NCI-H1694 (cell line): ENCODE data around the gene NRG3.
"Not testable (repeated sequence)": the region's sequence is repeated elsewhere in the genome, so short reads cannot be mapped to it uniquely, and the experiment has no call there.

Experiments used
- DNase-seq: peaks from one replicate; lab custom pipeline; 2025; lab: John Stamatoyannopoulos, UW

NRG3 gene

GRCh38 chr10:82284180-82284579, 409.2 kb downstream of the NRG3 start:
- DNase-seq, result no peak

GRCh38 chr10:82288461-82288881, 413.5 kb downstream of the NRG3 start:
- DNase-seq, result no peak

DNA sequence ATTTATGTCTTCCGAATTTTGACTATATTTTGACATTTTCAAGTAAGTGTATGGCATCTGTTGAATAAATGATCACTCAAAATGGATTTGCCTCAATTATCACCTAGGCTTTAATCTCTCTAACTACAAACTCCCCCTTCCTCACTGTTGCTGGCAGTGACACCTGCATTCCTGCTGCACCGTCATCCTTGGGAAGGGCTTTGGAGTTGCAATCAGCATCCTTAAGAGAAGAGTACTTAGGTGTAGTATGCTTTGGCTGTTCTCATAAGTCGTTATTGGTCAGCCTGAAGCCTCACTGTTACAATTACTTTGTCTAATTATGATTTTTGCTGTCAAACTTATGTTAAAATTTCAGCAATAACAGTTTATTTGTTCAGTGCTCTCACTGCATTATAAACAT, 415.0 kb downstream of the NRG3 start:
- DNase-seq, result no peak

GRCh38 chr10:82294874-82295378, 419.9 kb downstream of the NRG3 start:
- no peak for DNase-seq

GRCh38 chr10:82308641-82309040, 433.6 kb downstream of the NRG3 start:
- no peak for DNase-seq

GRCh38 chr10:82310839-82311238, 435.8 kb downstream of the NRG3 start:
- no peak for DNase-seq

DNA sequence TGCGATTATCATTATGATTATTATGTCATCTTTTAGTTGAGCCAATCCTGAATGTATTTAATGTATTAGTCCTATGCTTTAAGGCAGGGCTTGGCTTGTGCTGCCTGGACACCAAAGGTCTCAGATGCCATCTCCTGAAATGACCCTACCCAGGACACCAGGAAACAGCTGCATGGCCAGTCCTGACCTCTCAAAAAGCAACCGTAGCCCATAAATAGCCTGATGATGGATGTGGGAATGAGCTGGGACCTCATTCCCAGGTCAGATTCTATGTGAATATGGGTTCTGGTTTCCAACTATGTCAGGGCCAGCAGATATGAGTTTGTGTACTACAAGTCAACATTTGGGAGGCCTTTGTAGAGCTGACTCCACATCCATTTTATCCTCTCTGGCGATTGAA, 438.4 kb downstream of the NRG3 start:
- DNase-seq, result no peak

DNA sequence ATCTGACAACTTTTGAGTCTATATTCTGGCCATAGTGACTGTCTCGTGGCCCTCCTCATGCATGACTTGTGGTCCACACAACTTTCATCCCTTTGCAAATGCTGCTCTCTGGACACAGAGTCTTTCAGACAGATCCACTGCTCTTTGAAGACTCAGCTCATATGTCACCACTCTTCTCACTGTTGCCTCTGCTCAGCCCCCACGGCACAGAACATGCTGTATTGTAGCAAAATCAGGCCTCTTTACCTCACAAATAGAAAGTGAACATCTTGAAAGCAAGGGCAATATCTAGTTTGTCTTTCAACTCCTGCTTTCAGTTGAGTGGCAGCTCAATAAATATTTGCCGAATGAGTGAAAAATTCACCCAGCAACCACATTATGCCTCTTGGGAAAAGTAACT, 443.5 kb downstream of the NRG3 start:
- DNase-seq, result no peak

DNA sequence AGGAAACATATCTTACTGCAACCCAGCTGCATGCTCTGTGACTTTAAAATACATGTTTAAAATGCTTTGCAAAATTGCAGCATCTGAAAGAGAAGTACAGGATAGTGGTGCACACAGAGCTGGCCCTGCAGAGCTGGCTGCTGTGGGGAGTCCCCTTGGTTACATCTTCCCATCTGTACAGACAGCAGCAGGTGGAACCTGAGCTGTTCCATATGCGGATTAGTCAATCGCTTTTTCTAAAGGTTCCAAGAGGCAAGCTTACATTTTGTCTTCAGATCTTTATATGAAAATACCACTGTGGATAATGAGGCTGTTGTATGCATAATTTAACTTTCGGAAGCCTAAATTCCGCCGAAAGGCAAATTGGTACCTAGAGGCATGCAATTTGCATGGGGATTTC, 444.1 kb downstream of the NRG3 start:
- DNase-seq, result peak; percentile 19

DNA sequence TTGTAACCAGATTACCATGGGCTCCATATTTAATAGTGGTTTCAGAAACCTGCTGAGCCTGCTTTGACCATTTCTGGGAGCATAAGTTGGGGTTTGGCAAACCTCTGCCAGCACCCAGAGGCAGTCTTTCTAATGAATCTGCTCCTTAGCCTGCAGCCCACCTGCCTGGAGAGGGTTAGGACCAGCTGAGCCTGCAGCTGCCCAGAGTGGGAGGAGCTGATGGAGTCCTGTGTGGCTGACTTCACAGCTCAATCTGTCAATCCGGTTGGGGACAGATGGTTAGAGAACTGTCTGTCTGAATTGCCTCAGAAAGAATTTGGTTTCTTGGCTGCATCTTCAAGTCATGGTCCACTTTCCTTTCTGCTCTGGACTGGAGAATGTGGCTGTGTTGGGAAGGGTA, 444.6 kb downstream of the NRG3 start:
- peak; percentile 56 for DNase-seq

GRCh38 chr10:82321724-82322123, 446.7 kb downstream of the NRG3 start:
- DNase-seq, result no peak

DNA sequence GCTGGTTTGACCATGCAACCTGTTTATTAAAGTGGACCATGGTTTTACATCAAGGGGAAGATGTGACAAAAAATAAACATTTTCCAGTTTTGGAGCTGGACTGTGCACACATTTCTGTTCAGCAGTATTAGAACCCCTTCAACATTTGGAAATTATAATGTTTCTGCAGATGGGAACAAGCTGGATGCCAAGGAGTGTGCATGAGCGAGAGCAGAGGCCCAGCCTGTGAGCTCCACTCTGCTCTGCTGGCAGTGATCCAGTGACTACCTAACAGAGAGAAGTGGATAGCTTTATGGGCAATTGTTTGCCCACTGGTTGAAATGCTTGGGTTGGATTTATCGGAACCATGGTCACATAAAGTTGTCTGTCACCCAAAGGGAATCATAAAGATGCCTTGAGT, 456.7 kb downstream of the NRG3 start:
- DNase-seq, result no peak

DNA sequence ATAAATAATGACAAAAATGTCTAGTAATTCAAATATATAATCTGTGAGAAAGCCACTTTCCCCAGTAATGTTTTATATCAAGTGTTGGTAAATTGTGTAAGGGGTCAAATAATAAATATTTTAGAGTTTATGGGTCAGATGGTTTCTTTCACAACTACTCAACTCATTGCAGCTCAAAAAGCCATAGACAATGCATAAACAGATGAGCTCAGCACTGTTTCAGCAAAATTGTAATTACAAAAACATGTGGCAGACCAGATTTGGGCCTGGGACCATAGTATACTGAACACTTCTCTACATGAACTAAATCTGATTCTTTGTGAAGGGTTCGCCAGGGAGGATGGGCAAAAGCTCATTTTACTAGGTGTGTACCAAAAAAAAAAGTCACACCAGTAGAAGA, 460.8 kb downstream of the NRG3 start:
- no peak for DNase-seq

GRCh38 chr10:82340166-82340565, 465.2 kb downstream of the NRG3 start:
- no peak for DNase-seq

DNA sequence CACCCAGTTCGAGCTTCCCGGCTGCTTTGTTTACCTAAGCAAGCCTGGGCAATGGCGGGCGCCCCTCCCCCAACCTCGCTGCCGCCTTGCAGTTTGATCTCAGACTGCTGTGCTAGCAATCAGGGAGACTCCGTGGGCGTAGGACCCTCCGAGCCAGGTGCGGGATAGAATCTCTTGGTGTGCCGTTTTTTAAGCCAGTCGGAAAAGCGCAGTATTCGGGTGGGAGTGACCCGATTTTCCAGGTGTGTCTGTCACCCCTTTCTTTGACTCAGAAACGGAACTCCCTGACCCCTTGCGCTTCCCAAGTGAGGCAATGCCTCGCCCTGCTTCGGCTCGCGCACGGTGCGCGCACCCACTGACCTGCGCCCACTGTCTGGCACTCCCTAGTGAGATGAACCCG, 474.6 kb downstream of the NRG3 start:
- DNase-seq, result not testable (repeated sequence)

DNA sequence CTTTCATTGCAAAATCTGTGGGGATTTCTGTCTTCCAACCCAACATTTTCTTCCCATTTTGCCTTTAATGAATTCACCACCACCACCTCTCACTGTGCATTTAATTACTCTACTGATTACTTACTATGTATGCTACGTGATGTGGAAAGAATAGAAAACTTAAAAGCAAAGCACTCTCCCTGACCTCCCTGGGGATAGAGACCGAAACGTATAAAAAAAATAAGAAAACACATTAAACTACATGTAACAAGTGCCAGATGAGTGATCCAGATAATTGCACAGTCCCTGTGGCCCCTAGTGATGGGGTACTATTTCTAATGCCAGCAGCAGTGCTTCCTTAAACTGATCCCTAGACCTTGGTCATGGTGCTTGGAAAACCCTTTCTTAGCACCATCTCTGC, 478.4 kb downstream of the NRG3 start:
- DNase-seq, result no peak

DNA sequence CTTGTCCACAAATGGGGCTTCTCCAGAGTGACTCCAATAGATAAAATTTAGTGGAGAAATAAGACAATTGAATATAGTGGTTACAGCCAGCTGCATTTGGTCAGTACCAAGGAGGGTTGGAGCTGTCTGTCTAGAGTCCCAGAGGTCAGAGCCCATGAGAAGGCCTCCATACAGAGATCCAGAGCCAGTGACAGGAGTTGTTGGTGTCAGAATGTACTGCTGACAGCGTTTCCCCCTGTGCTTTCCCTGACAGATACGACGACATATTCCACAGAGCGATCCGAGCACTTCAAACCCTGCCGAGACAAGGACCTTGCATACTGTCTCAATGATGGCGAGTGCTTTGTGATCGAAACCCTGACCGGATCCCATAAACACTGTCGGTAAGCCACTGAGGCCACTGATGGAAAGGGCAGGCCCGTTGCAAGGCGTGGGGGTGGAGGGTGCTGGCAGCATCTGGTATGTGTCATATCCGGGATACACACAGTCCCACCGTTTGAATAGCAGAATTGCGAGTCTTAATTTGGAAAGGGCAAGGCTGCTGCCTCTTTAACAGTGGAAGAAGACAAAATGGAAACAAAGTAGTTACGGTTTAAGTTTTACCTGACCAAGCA, 483.6 kb downstream of the NRG3 start:
- no peak for DNase-seq

GRCh38 chr10:82361256-82361655, 486.3 kb downstream of the NRG3 start:
- DNase-seq, result no peak

- peak; percentile 9 for DNase-seq
Measured at GRCh38 chr10:82377608-82378007, 502.6 kb downstream of the NRG3 start.

DNA sequence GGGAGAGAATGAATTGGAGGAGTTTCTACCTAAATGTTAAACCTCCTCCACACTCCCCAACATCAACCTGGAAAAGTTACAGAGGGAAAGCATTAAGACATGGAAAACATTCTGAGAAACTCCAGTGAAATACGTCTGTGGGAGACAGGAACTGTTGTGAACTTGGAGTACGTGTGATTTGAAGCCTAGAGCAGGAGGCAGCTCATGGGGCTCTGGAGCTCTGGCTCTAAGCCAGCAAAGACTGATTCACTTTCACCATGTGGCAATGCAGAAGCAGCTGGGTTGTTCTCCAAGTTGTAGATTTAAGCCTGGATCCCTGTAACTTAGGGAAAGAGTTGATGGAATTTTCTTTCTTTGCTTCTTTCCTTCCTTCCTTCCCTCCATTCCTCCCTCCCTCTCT, 503.2 kb downstream of the NRG3 start:
- peak; percentile 41 for DNase-seq

DNA sequence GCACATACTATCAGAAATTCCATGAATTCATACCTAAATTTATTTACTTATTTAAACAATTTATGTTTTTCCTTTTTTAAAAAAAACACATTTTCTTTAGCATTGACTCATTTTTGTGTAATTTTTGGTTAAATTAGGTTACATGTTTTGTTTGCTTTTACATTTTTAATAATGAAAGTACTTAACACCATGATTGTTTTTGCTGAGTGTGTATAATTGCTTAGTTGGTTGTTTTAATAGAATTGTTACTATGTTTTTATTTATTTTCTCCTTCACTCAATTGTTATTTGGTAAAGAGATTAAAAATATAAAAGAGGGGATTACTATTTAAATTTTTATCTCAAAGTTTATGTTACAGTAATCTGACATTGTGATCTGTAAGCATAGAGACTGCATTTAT, 508.4 kb downstream of the NRG3 start:
- DNase-seq, result no peak

DNA sequence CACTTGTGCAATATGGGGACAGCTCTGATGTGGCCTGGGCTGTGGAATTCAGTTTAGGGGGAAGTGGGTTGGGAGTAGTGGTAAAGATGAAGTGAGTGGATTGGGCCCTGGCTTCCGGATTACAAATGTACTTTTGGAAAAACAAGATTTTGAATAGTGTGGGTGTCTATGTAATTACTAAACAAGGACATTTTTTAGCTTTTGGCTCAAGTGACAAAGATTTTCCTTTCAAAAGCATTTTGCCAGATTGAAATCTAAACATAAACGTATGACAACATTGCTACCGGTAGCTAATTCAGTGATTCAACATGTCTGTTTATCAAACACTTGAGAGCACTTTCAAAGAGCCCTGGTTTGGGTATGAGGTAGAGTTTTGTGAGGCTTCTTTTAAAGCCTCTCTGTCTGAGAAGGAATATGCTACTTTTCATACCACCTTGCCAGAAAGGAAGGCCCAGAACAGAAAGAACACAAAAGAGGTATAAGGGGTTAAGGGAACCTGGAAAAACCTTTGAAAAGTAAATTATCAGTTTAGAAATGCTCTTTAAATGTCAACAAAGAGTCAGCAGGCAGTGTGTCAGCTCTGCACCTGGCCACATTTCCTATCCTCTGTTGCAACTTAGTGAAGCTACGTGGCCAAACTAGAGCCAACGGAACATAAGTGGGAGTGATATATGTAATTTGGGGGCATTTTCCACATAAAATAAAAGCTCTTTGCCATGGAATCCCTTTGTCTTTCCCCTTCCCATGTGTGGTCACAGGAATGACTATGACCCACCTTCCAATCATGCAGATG, 516.1 kb downstream of the NRG3 start:
- DNase-seq, result no peak

- DNase-seq, result no peak
Measured at GRCh38 chr10:82391971-82392370, 517.0 kb downstream of the NRG3 start.

GRCh38 chr10:82392533-82392932, 517.5 kb downstream of the NRG3 start:
- DNase-seq, result no peak
